ENCODE measurements around the gene MCAM. TPM values are rescaled to one million over a fixed set of nuclear protein-coding genes. Genes with fewer than 3 reads are reported as not detected.

Gene MCAM
- total RNA-seq, 1 experiment from 2014 or later = 124 TPM

DNA sequence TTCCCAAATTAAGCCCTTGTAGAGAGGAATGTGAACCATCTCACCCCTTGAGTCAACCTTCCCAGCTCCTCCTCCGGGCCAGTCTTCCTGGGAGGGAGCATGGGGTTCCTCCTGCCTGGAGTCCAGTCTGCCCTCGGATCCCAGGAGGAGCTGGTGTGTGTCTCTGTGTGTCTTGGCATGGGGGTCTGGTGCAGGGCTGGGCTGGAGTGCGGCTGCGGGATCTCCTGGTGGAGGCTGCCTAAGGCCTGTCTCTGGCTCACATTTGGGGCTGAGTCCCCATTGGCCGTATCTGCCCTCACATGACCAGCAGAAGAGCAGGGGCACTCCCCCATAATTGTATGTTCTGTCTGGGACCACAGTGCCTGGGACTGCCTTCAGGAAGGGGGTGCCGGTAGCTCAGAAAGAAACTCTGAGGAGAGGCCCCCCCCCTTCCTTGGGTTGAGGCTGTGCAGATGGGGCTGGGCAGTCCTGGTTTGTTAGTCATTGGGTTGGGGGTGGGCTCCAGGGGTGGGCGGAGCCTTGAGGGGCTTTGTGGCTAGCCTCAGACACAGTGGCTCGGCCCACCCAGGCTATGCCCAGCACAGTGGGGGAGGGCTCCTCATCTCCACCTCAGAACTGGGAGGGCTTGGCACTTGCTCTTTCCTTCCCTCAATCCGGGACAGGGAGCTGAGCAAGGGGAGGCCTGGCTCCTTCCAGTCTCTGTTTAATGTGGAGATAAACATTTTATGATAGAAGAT is 20.8 kb upstream of the MCAM start:
- ChIA-PET CTCF (interaction anchor here (0.5 to 1.6 kb wide), 23 partner anchors 10 to 971 kb away, joined by 3 to 29 read pairs (median 6); partner anchors contain the start of genes CBL, DPAGT1 and USP2), POLR2A (ENCODE audit: unreplicated experiment) (interaction anchor here (0.5 to 1.0 kb wide), 5 partner anchors 13 to 300 kb away, joined by 3 to 18 read pairs (median 4); partner anchors contain the start of gene USP2)
- no peak overlapping the region for H3K9ac ChIP-seq (ENCODE audit: low read length)
- no peak for DNase-seq
- H3K36me3 ChIP-seq (ENCODE audit: low read depth, low read length) = no peaks in the 10 kb centered on the region
- H3K4me1 ChIP-seq (ENCODE audit: insufficient read depth, low read length) = peaks cover 42% of the 10 kb centered on the region
- H3K9me3 ChIP-seq (ENCODE audit: low read length) = no peaks in the 10 kb centered on the region
- H3K9me2 ChIP-seq (replicated peaks; ENCODE audit: low read length) = no peaks in the 10 kb centered on the region
- H3K4me2 ChIP-seq (ENCODE audit: low read length) = peak overlapping the region; percentile 96
- no peak overlapping the region for H3K27ac ChIP-seq (ENCODE audit: low read length)
- peak; percentile 3 for ATAC-seq
- TF ChIP-seq, protein P1, sequence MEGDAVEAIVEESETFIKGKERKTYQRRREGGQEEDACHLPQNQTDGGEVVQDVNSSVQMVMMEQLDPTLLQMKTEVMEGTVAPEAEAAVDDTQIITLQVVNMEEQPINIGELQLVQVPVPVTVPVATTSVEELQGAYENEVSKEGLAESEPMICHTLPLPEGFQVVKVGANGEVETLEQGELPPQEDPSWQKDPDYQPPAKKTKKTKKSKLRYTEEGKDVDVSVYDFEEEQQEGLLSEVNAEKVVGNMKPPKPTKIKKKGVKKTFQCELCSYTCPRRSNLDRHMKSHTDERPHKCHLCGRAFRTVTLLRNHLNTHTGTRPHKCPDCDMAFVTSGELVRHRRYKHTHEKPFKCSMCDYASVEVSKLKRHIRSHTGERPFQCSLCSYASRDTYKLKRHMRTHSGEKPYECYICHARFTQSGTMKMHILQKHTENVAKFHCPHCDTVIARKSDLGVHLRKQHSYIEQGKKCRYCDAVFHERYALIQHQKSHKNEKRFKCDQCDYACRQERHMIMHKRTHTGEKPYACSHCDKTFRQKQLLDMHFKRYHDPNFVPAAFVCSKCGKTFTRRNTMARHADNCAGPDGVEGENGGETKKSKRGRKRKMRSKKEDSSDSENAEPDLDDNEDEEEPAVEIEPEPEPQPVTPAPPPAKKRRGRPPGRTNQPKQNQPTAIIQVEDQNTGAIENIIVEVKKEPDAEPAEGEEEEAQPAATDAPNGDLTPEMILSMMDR (conservative IDR thresholded peaks at IDR 0.05; ENCODE audit: low read depth, low read length) = no peak
- no peaks in the 10 kb centered on the region for H3F3A ChIP-seq (ENCODE audit: low read length, unreplicated experiment)
- H3K4me3 ChIP-seq (ENCODE audit: low read length) = peak overlapping the region; percentile 1; the same call in 1 of the 2 replicates
- H3K27me3 ChIP-seq (ENCODE audit: low read length) = no peaks in the 10 kb centered on the region
- H2AFZ ChIP-seq (ENCODE audit: low read length) = no peak overlapping the region
- 0 out of 2 replicates have a peak, but pooled peaks cover 5% of the 10 kb centered on the region for H4K20me1 ChIP-seq (ENCODE audit: low read length)
- intact Hi-C loops (cut with micrococcal nuclease) = loop anchor here (1.0 kb wide), 1 partner anchor 37 kb away; no protein-coding TSS in a partner anchor
- H3K79me2 ChIP-seq (ENCODE audit: low read length) = peaks cover 30% of the 10 kb centered on the region
- BruUV-seq (replicated peaks) = no TSS peak

DNA sequence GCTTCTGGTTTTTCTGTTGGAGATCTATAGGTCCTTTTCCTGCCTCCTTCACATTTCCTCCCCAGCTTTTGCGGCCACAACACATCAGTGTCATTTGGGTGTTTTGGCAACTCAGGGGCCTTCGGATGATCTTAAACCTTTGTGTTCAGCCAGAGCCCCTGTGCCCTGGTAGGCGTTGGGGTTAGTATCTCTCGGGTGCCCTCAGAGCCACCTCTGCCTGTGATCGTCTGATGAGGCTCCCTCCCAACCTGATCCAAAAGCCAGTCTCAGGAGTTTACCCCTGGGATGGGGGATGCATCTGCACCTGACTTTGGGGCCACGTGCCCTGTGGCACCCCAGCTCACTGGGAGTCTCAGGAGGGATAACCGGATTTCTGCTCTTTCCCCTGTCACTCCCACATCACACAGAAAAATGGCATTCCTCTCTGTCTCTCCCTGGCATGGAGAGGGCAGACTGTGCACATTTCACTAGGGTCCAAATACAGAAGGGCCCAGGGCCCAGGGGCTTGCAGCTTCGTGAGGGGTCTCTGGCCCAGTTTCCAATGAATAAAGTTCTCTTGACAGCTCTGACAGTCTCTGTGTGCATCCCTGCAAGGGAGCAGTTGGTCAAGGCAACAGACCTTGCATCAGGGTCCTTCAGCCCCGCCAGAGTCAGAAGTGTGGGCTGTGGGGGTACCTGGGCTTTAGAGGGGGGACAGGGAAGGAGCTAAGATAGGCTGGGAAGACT is 20.0 kb upstream of the MCAM start:
- Histone ChIP-seq H3K4me1 (ENCODE audit: insufficient read depth, low read length) (peaks cover 42% of the 10 kb centered on the region), H3K9me2 (replicated peaks; ENCODE audit: low read length) (no peaks in the 10 kb centered on the region), H3K79me2 (ENCODE audit: low read length) (peaks cover 30% of the 10 kb centered on the region), H3F3A (ENCODE audit: low read length, unreplicated experiment) (no peaks in the 10 kb centered on the region), H3K27me3 (ENCODE audit: low read length) (no peaks in the 10 kb centered on the region), H3K27ac (ENCODE audit: low read length) (no peak overlapping the region), H3K4me2 (ENCODE audit: low read length) (peak overlapping the region; percentile 96), H4K20me1 (ENCODE audit: low read length) (0 out of 2 replicates have a peak, but pooled peaks cover 5% of the 10 kb centered on the region), H3K4me3 (ENCODE audit: low read length) (peak overlapping the region; percentile 1; the same call in 1 of the 2 replicates), H3K9me3 (ENCODE audit: low read length) (no peaks in the 10 kb centered on the region), H3K9ac (ENCODE audit: low read length) (no peak overlapping the region), H2AFZ (ENCODE audit: low read length) (no peak overlapping the region), H3K36me3 (ENCODE audit: low read depth, low read length) (no peaks in the 10 kb centered on the region)
- ChIA-PET POLR2A (ENCODE audit: unreplicated experiment) (interaction anchor here (0.5 kb wide), 1 partner anchor 300 kb away, joined by 17 read pairs; no protein-coding TSS in a partner anchor), CTCF (interaction anchor here (0.5 to 1.6 kb wide), 3 partner anchors 9 to 972 kb away, joined by 9 to 13 read pairs (median 13); no protein-coding TSS in a partner anchor)
- no TSS peak for BruUV-seq (replicated peaks)
- ATAC-seq = no peak
- intact Hi-C loops (cut with micrococcal nuclease) = no loop called here
- TF ChIP-seq, protein P1 (conservative IDR thresholded peaks at IDR 0.05; ENCODE audit: low read depth, low read length) = no peak
- no peak for TF ChIP-seq EZH2 (IDR thresholded peaks at IDR 0.05; ENCODE audit: low read length, unreplicated experiment)
- TF ChIP-seq EZH2phosphoT487 (IDR thresholded peaks at IDR 0.05; ENCODE audit: borderline replicate concordance, low read length) = no peak
- no peak for DNase-seq
